CD4-positive, alpha-beta T cell treated with Interferon alpha-2 for 1 hour (primary cell): Measurements from ENCODE around the gene MYO9A.
A peak's percentile ranks its signal among the peaks of the same experiment; 100 is the strongest.

Source experiments
- DNase-seq, 2 donors: peaks; one replicate each; pipeline ENCODE4 v3.0.0-alpha.2; 2020 to 2022

MYO9A gene

DNA sequence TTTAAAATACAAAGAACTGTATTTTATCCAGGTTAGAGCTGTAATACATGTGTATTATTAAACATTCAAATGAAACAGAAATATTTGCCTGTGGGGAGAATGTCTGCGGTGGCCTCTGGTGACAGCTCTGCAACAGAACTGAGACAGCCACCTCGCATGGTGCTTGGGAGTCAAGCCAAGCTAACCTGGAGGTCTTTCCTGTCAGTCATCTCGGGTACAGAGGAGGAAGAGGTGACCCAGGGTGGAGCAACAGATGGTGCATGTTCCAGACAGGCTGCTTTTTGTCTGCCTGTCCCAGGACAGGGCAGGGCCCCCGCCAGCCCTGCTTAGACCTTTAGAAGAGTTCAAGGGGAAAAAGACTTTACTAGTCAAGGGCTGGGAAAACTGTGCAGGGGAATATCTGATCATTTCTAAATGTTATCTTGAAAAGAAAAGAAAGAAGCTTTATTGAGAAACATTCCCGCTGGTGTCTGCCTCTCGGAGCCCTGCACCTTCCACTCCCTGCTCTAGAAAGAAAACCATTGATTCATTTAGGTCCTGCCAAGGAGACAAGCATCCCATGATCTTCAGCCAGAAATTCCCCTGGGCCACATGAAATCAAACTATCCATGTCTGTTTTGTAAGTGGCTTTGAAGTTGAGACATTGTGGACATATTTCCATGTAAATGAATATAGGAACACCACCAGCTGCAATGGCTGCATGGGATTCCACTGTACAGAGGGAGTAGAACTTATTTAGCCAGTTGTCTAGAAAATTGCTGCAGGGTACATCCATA lies 313.1 kb downstream of the MYO9A start:
- no peak for DNase-seq

DNA sequence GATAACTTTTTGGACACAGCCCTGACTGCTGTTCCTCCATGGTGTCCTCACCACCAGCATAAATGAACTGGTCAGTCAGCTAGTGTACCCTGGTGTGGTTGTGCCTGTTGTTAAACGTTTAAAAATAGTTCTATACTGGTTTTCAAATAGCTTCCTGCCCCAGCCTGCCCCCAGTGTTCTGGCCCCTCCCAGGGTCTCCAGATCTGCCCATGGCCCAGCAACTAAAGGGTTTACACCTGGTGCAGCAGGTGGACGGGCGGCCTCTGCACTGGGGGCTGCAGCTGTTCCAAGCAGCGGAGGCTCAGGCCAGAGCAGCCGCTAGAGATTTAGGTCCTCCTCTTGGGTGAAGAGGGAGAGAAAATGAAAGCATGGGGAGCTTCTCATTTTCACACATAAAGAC lies 313.7 kb downstream of the MYO9A start:
- no peak for DNase-seq

- peak in 1 of 2 donors; percentile 2 for DNase-seq
Measured at GRCh38 chr15:71802770-71803169, 315.2 kb downstream of the MYO9A start.

- DNase-seq, result no peak
Measured at GRCh38 chr15:71801935-71802655, 315.9 kb downstream of the MYO9A start.

DNA sequence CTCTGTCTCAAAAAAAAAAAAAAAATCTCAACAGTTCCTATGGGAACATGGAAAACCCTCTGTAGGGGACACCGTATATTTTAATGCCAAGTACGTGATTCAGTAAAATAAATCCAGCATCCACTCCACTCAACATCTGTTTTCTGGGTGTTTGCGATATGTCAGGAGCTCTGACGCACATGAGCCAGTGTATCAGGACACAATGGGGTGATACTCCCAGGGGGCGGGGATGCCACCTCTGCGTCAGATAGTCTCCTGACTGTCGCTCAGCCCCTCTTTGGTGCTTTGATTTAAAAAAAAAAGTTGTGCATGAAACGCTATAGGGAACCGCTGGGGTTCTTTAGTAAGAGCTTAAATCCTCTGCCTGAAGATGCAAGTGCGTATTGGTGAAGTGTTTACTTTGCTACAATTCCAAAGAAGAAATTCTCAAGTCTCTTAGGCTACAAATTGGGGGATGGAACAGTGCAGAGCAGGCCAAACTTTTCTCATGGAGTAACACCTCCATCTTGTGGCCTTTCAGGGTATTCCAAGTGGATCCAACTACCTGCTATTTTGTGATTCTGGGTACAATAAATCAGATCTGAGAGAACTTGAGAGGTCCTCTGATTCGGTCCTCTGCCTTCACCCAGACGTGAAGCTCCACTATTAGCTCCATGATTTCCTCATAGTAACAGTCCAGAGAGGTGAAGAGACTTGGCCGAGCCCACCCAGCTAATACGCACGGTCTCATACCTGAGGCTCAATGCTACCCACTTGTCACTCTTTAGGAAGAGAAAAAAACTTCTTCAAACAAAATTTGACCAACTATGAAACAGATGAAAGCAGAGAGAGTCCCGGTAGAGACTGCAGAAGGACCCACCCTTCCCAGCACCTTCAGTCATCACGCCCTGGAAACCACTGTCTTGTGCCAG lies 316.9 kb downstream of the MYO9A start:
- peak in 1 of 2 donors; percentile 20 for DNase-seq

GRCh38 chr15:71800190-71800589 lies 317.8 kb downstream of the MYO9A start:
- DNase-seq, result no peak

- DNase-seq, result no peak
Measured at GRCh38 chr15:71798641-71799040, 319.3 kb downstream of the MYO9A start.

GRCh38 chr15:71792521-71792920 lies 325.4 kb downstream of the MYO9A start:
- DNase-seq, result no peak

GRCh38 chr15:71791975-71792374 lies 326.0 kb downstream of the MYO9A start:
- DNase-seq, result no peak

GRCh38 chr15:71790081-71790480 lies 327.9 kb downstream of the MYO9A start:
- no peak for DNase-seq

GRCh38 chr15:71789616-71790015 lies 328.3 kb downstream of the MYO9A start:
- no peak for DNase-seq

GRCh38 chr15:71788646-71789579 lies 329.0 kb downstream of the MYO9A start:
- DNase-seq, result no peak

DNA sequence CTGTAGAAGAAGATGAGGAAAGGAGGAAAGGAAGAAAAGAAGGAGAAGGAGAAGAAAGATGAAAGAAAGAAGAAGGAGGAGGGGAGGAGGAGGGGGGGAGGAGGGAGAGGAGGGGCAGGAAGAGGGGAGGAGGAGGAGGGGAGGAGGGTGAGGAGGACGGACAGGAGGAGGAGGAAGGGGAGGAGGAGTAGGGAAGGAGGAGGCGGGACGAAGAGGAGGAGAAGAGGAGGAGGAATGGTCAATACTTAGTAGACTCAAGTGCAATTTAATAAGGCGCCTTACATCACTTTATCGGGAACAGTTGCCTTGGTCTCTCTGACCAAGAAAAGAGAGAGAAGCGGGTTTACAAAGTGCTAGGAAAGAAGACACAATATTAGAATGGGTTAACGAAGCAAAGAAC lies 331.3 kb downstream of the MYO9A start:
- no peak for DNase-seq

DNA sequence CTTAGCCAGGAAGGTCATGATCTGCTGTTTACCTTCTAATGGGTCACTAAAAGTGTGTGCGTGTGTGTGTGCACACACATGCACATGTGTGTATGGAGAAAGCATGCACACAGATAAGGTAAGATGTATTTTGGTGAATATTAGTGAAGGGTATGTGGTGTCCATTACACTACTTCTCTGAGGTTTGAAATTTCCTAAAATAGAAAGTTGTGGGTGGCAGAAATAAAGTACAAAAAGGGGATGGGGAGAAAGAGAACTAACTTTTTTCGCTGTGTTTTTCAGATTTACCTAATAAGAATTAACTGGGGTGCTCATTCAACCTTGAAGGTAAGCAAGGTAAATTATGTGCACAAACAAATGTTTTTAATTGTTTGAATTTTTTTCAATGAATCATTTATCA lies 332.0 kb downstream of the MYO9A start:
- DNase-seq, result no peak

- DNase-seq, result no peak
Measured at GRCh38 chr15:71784719-71785118, 333.2 kb downstream of the MYO9A start.

- no peak for DNase-seq
Measured at GRCh38 chr15:71782422-71783165, 335.4 kb downstream of the MYO9A start.

- no peak for DNase-seq
Measured at GRCh38 chr15:71781965-71782265, 336.0 kb downstream of the MYO9A start.

GRCh38 chr15:71781179-71781964 lies 336.6 kb downstream of the MYO9A start:
- no peak for DNase-seq

GRCh38 chr15:71780115-71780976 lies 337.6 kb downstream of the MYO9A start:
- DNase-seq, result peak; percentile 33 to 40
